HepG2 (cell line): ENCODE results near the gene DDN. TPM values are rescaled to one million over a fixed set of nuclear protein-coding genes. Genes with fewer than 3 reads are reported as not detected.

Experiments
- CEBPG ChIP-seq: IDR thresholded peaks from 2 replicates; pipeline ENCODE4 v1.6.1; 2016
- EZH2 ChIP-seq: conservative IDR thresholded peaks from 2 replicates; pipeline ENCODE4 v1.6.1; 2012; ENCODE audit warnings: mild to moderate bottlenecking, low read depth, low read length, moderate library complexity
- GABPA ChIP-seq, 2 experiments: IDR thresholded peaks; 2 replicates each; pipeline ENCODE4 v1.6.1; 2011 to 2016; ENCODE audit warnings: low read depth in 2 of 2, low read length in 1 of 2, missing biosample characterization in 1 of 2, missing genetic modification characterization in 1 of 2
- ISL2 ChIP-seq: sonication (generic); formaldehyde crosslinking; IDR thresholded peaks from 2 replicates; pipeline ENCODE4 v1.5.0; 2020; ENCODE audit warnings: missing genetic modification reagents
- JUND ChIP-seq: sonication (generic); formaldehyde crosslinking; IDR thresholded peaks from 2 replicates; pipeline ENCODE4 v1.8.0; 2022; ENCODE audit warnings: mild to moderate bottlenecking, missing genetic modification reagents
- MIXL1 ChIP-seq: IDR thresholded peaks from 2 replicates; pipeline ENCODE4 v1.6.1; 2016
- MTF2 ChIP-seq: sonication (generic); formaldehyde crosslinking; IDR thresholded peaks from 2 replicates; pipeline ENCODE4 v1.5.0; 2020; ENCODE audit warnings: missing genetic modification reagents, borderline replicate concordance
- NRL ChIP-seq: sonication (generic); formaldehyde crosslinking; IDR thresholded peaks from 2 replicates; pipeline ENCODE4 v1.5.0; 2020; ENCODE audit warnings: missing genetic modification reagents, mild to moderate bottlenecking, moderate library complexity, borderline replicate concordance
- RARA ChIP-seq: IDR thresholded peaks from 2 replicates; pipeline ENCODE4 v1.6.1; 2016; ENCODE audit warnings: missing genetic modification reagents, missing compliant biosample characterization
- RBM39 ChIP-seq: fragments of 200-400 bp; formaldehyde crosslinking; IDR thresholded peaks from one replicate; pipeline ENCODE4 v1.6.1; 2018; ENCODE audit warnings: antibody characterized with exemption, mild to moderate bottlenecking, low read depth, low read length; ENCODE audit not compliant: poor library complexity, severe bottlenecking
- TBX3 ChIP-seq: fragments of 450-650 bp; IDR thresholded peaks from 2 replicates; pipeline ENCODE4 v1.6.1; 2017; ENCODE audit warnings: antibody characterized with exemption, mild to moderate bottlenecking, inconsistent platforms, borderline replicate concordance
- ZC3H4 ChIP-seq: sonication (generic); formaldehyde crosslinking; IDR thresholded peaks from 2 replicates; pipeline ENCODE4 v1.4.0; 2020; ENCODE audit warnings: missing genetic modification reagents, borderline replicate concordance
- ZFP1 ChIP-seq: IDR thresholded peaks from 2 replicates; pipeline ENCODE4 v1.6.1; 2016
- ZMAT5 ChIP-seq: sonication (generic); formaldehyde crosslinking; IDR thresholded peaks from 2 replicates; pipeline ENCODE4 v1.5.0; 2020; ENCODE audit warnings: mild to moderate bottlenecking, low read depth, missing genetic modification reagents, borderline replicate concordance
- ZNF121 ChIP-seq: sonication (generic); formaldehyde crosslinking; IDR thresholded peaks from 2 replicates; pipeline ENCODE4 v1.5.0; 2020; ENCODE audit warnings: mild to moderate bottlenecking, missing genetic modification reagents
- ZNF20 ChIP-seq: sonication (generic); formaldehyde crosslinking; IDR thresholded peaks from 2 replicates; pipeline ENCODE4 v1.4.0; 2020; ENCODE audit warnings: mild to moderate bottlenecking, moderate library complexity, missing genetic modification reagents
- ZNF83 ChIP-seq: sonication (generic); formaldehyde crosslinking; IDR thresholded peaks from 2 replicates; pipeline ENCODE4 v1.4.0; 2020; ENCODE audit warnings: missing genetic modification reagents, mild to moderate bottlenecking, borderline replicate concordance
- polyA plus RNA-seq, 8 experiments: library from polyadenylated mRNA; depleted of rRNA in 3 of 8; stranded (reverse) in 7 of 8; unstranded in 1 of 8; fragments of >200 nt; fragmentation: Illumina TruSeq in 4 of 8; extraction: Trizol in 4 of 8; gene quantifications; 2 replicates each; pipeline versions ENCODE4 v1.2.1 to v1.2.3, GENCODE V29; 2011 to 2016; ENCODE audit warnings: low read depth in 4 of 8, missing spikeins in 1 of 8, mixed read lengths in 1 of 8; ENCODE audit not compliant: insufficient read depth in 1 of 8
- total RNA-seq, 5 experiments: library from RNA; depleted of rRNA; stranded (reverse); fragments of >200 nt; fragmentation: Illumina TruSeq; extraction: Trizol; gene quantifications; 2 replicates each; pipeline ENCODE4 v1.2.3, GENCODE V29; 2016; ENCODE audit warnings: low read depth in 1 of 5

DDN gene
- total and polyA plus RNA-seq, 2 of the 13 experiments (the other 11 are each of a cell fraction or from before 2014, with no cell fraction given) = 0.24 to 0.53 TPM

GRCh38 chr12:48978741-48979601, 20.2 kb downstream of the DDN start (continued):
- TF ChIP-seq NRL (CRISPR knock-in tag) (0 out of 2 replicates have a peak, but pooled peaks have one; percentile 5), ISL2 (CRISPR knock-in tag) (no peak), ZC3H4 (CRISPR knock-in tag) (no peak), MTF2 (0 out of 2 replicates have a peak, but pooled peaks have one; percentile 45), ZFP1 (no peak), GABPA (IDR thresholded peaks at IDR 0.05; ENCODE audit: low read depth, low read length) (no peak), GABPA (CRISPR knock-in tag; IDR thresholded peaks at IDR 0.05; ENCODE audit: low read depth) (no peak), JUND (CRISPR knock-in tag) (no peak), ZNF20 (CRISPR knock-in tag) (no peak), EZH2 (peak; percentile 93), ZNF121 (CRISPR knock-in tag) (no peak), CEBPG (CRISPR knock-in tag) (no peak), ZMAT5 (CRISPR knock-in tag) (no peak), TBX3 (no peak), MIXL1 (CRISPR knock-in tag) (no peak), RBM39 (no peak), ZNF83 (CRISPR knock-in tag) (no peak), RARA (CRISPR knock-in tag) (no peak)
